LoVo (cell line): ENCODE data around the gene SEMA5B.

Source experiments
- DNase-seq: peaks from one replicate; pipeline ENCODE4 v3.0.0-alpha.2; 2016; ENCODE audit warnings: low spot score

SEMA5B gene

GRCh38 chr3:123024056-123024455 lies 3.5 kb downstream of the SEMA5B start:
- DNase-seq: no peak

- DNase-seq: no peak
Measured at GRCh38 chr3:123021996-123022510, 5.5 kb downstream of the SEMA5B start.

GRCh38 chr3:123021388-123021787 lies 6.2 kb downstream of the SEMA5B start:
- no peak for DNase-seq

- DNase-seq: no peak
Measured at GRCh38 chr3:123020709-123021108, 6.9 kb downstream of the SEMA5B start.

- no peak for DNase-seq
Measured at GRCh38 chr3:123019591-123019990, 8.0 kb downstream of the SEMA5B start.

- no peak for DNase-seq
Measured at GRCh38 chr3:123019161-123019560, 8.4 kb downstream of the SEMA5B start.

GRCh38 chr3:123018683-123019082 lies 8.9 kb downstream of the SEMA5B start:
- no peak for DNase-seq

- DNase-seq: no peak
Measured at GRCh38 chr3:123015596-123015995, 12.0 kb downstream of the SEMA5B start.

- no peak for DNase-seq
Measured at GRCh38 chr3:123013876-123014275, 13.7 kb downstream of the SEMA5B start.

- no peak for DNase-seq
Measured at GRCh38 chr3:123012652-123013051, 14.9 kb downstream of the SEMA5B start.

- DNase-seq: no peak
Measured at GRCh38 chr3:123011447-123011846, 16.1 kb downstream of the SEMA5B start.

GRCh38 chr3:123008840-123009239 lies 18.7 kb downstream of the SEMA5B start:
- no peak for DNase-seq

GRCh38 chr3:123006609-123007008 lies 21.0 kb downstream of the SEMA5B start:
- no peak for DNase-seq

- no peak for DNase-seq
Measured at GRCh38 chr3:123005291-123005690, 22.3 kb downstream of the SEMA5B start.

- DNase-seq: no peak
Measured at GRCh38 chr3:123004201-123004918, 23.2 kb downstream of the SEMA5B start.

GRCh38 chr3:123002749-123003497 lies 24.6 kb downstream of the SEMA5B start:
- no peak for DNase-seq

GRCh38 chr3:123002100-123002748 lies 25.3 kb downstream of the SEMA5B start:
- no peak for DNase-seq

- DNase-seq: no peak
Measured at GRCh38 chr3:122998856-122999255, 28.7 kb downstream of the SEMA5B start.

- DNase-seq: no peak
Measured at GRCh38 chr3:122998206-122998605, 29.4 kb downstream of the SEMA5B start.

GRCh38 chr3:122996038-122996580 lies 31.5 kb downstream of the SEMA5B start:
- no peak for DNase-seq

GRCh38 chr3:122994954-122995353 lies 32.6 kb downstream of the SEMA5B start:
- DNase-seq: no peak

GRCh38 chr3:122993124-122993978 lies 34.2 kb downstream of the SEMA5B start:
- DNase-seq: no peak
